A673 (cell line): ENCODE results near the gene SUSD1.

Experiments used
- CTCF ChIP-seq: fragments of 300-800, 200-600 bp; sonication (generic); conservative IDR thresholded peaks from 2 replicates; pipeline ENCODE4 v1.5.1; 2017; ENCODE audit warnings: low read depth, mild to moderate bottlenecking, antibody characterized with exemption, low read length, moderate library complexity, mixed read lengths
- EZH2 ChIP-seq: fragments of 200-600 bp; sonication (generic); IDR thresholded peaks from 2 replicates; pipeline ENCODE4 v1.6.1; 2017; ENCODE audit warnings: borderline replicate concordance, low read depth, mild to moderate bottlenecking, mixed read lengths, antibody characterized with exemption, low read length; ENCODE audit not compliant: poor library complexity, severe bottlenecking

GRCh38 chr9:112184946-112185345 is 9.8 kb upstream of the SUSD1 start:
- TF ChIP-seq CTCF (no peak), EZH2 (no peak)
